B cell (primary cell): Measurements from ENCODE around the gene NXPE4. TPM values are rescaled to one million over a fixed set of nuclear protein-coding genes. Genes with fewer than 3 reads are reported as not detected.

ENCODE experiments used
- ATAC-seq: fragments of 200-7000 bp; cut with Tn5 transposase; one replicate; pipeline ENCODE4 v1.10.0; 2021; ENCODE audit warnings: low read depth, mild to moderate bottlenecking, moderate number of reproducible peaks, moderate library complexity
- CTCF ChIA-PET: fragments of 350-600 bp; sonication (Branson Sonifier 250); formaldehyde crosslinking; loops from one replicate; lab custom pipeline; 2021; ENCODE audit warnings: antibody characterized with exemption, inconsistent platforms; lab: Charles Lee
- POLR2A ChIA-PET: fragments of 350-600 bp; sonication (Branson Sonifier 250); formaldehyde crosslinking; loops from one replicate; lab custom pipeline; 2021; ENCODE audit warnings: antibody characterized with exemption; lab: Charles Lee
- DNase-seq: peaks from one replicate; pipeline ENCODE4 v3.0.0; 2013
- H2AFZ ChIP-seq: 2 replicates; pipeline ENCODE4 v1.6.1; 2012; ENCODE audit warnings: mild to moderate bottlenecking, low read depth, low read length; ENCODE audit not compliant: insufficient read depth, poor library complexity, severe bottlenecking
- H3K27ac ChIP-seq, 2 donors: 1 replicate in 1 of 2; 2 replicates in 1 of 2; pipeline ENCODE4 v1.5.1; 2012 to 2013; ENCODE audit warnings: low read length in 2 of 2, mild to moderate bottlenecking in 2 of 2, moderate library complexity in 1 of 2
- H3K27me3 ChIP-seq, 4 experiments: fragments of 200-600 bp in 1 of 4; sonication (generic) in 1 of 4; replicated peaks in 1 of 4; 1 replicate in 2 of 4; 2 replicates in 2 of 4; pipeline versions ENCODE4 v1.6.1 to v1.7.0; 2013 to 2016; ENCODE audit warnings: low read length in 3 of 4, mild to moderate bottlenecking in 2 of 4, mixed read lengths in 1 of 4, moderate library complexity in 1 of 4; ENCODE audit not compliant: insufficient read depth in 4 of 4, control insufficient read depth in 3 of 4; ENCODE audit errors: control extremely low read depth in 1 of 4
- H3K36me3 ChIP-seq, 2 experiments: replicated peaks in 1 of 2; 1 replicate in 1 of 2; 2 replicates in 1 of 2; pipeline versions ENCODE4 v1.6.1 to v1.7.1; 2013; ENCODE audit warnings: low read length in 1 of 2; ENCODE audit not compliant: insufficient read depth in 2 of 2, control insufficient read depth in 1 of 2; ENCODE audit errors: control extremely low read depth in 1 of 2, extremely low read depth in 1 of 2
- H3K4me1 ChIP-seq, 2 donors: fragments of 200-600 bp in 1 of 2; sonication (generic) in 1 of 2; 1 replicate in 1 of 2; 2 replicates in 1 of 2; pipeline versions ENCODE4 v1.5.1 to v1.6.1; 2013 to 2017; ENCODE audit warnings: low read length in 2 of 2; ENCODE audit not compliant: control insufficient read depth in 2 of 2, insufficient read depth in 2 of 2
- H3K4me2 ChIP-seq: replicated peaks from 2 replicates; pipeline ENCODE3; 2012; ENCODE audit warnings: mild to moderate bottlenecking, low read depth, low read length; ENCODE audit not compliant: poor library complexity, severe bottlenecking
- H3K4me3 ChIP-seq, 5 experiments: fragments of 200-600 bp in 1 of 5; sonication (generic) in 1 of 5; 1 replicate in 3 of 5; 2 replicates in 2 of 5; pipeline versions ENCODE4 v1.5.1 to v1.7.0; 2011 to 2016; ENCODE audit warnings: low read length in 4 of 5, mild to moderate bottlenecking in 4 of 5, low read depth in 2 of 5, control low read depth in 1 of 5, moderate library complexity in 1 of 5; ENCODE audit not compliant: insufficient read depth in 1 of 5; ENCODE audit errors: control extremely low read depth in 1 of 5, extremely low read depth in 1 of 5
- H3K79me2 ChIP-seq: fragments of 200-600 bp; sonication (generic); one replicate; pipeline ENCODE4 v1.6.0; 2016; ENCODE audit warnings: low read length; ENCODE audit not compliant: control insufficient read depth, insufficient read depth
- H3K9ac ChIP-seq: fragments of 200-600 bp; sonication (generic); 2 replicates; pipeline ENCODE4 v1.6.1; 2017; ENCODE audit warnings: mild to moderate bottlenecking, low read length, moderate library complexity
- H3K9me3 ChIP-seq, 3 donors: one replicate each; pipeline versions ENCODE4 v1.6.1 to v1.7.1; 2013; ENCODE audit warnings: low read length in 2 of 3; ENCODE audit not compliant: control insufficient read depth in 2 of 3, insufficient read depth in 1 of 3; ENCODE audit errors: control extremely low read depth in 1 of 3
- H4K20me1 ChIP-seq: 2 replicates; pipeline ENCODE4 v1.6.0; 2012; ENCODE audit warnings: mild to moderate bottlenecking, low read length; ENCODE audit not compliant: insufficient read depth, control insufficient read depth, poor library complexity, severe bottlenecking
- H3K27ac Mint-ChIP-seq: one replicate; pipeline ENCODE4 v1.8.0; 2021; ENCODE audit warnings: mixed read lengths
- H3K27me3 Mint-ChIP-seq: one replicate; pipeline ENCODE4 v1.8.0; 2021; ENCODE audit warnings: mixed read lengths
- H3K4me1 Mint-ChIP-seq: one replicate; pipeline ENCODE4 v1.8.0; 2021; ENCODE audit warnings: mixed read lengths
- H3K4me3 Mint-ChIP-seq: one replicate; pipeline ENCODE4 v1.8.0; 2021; ENCODE audit warnings: mixed read lengths
- H3K9me3 Mint-ChIP-seq: one replicate; pipeline ENCODE4 v1.8.0; 2022; ENCODE audit warnings: mixed read lengths; ENCODE audit not compliant: insufficient read depth
- EZH2 ChIP-seq: IDR thresholded peaks from 2 replicates; pipeline ENCODE4 v1.6.1; 2012; ENCODE audit warnings: borderline replicate concordance, low read depth, mild to moderate bottlenecking, moderate library complexity, low read length; ENCODE audit not compliant: insufficient read depth, poor library complexity, severe bottlenecking
- WGBS: methylation state at CpG from one replicate; pipeline ENCODE4 v1.1.5; 2013; ENCODE audit warnings: missing lambda C conversion rate; ENCODE audit not compliant: insufficient coverage; 5-methylcytosine and 5-hydroxymethylcytosine counted together
- intact Hi-C: fragments of 100-400 bp; cut with micrococcal nuclease; formaldehyde crosslinking; loops from one replicate; pipeline ENCODE4 v1.10.0; 2022
- polyA plus RNA-seq: library from polyadenylated mRNA; depleted of rRNA; stranded (reverse); fragments of >200 nt; gene quantifications from 2 replicates; pipeline ENCODE4 v1.2.3, GENCODE V29; 2012
- total RNA-seq, 2 donors: library from RNA; stranded (reverse); fragments of 120-200 nt in 1 of 2; gene quantifications; 1 replicate in 1 of 2; 2 replicates in 1 of 2; pipeline versions ENCODE4 v1.2.3 to v1.2.4, GENCODE V29; 2013 to 2022
- TF ChIP-seq, protein P1 (sequence below): fragments of 200-600 bp; IDR thresholded peaks from one replicate; pipeline ENCODE4 v1.8.0; 2022; ENCODE audit warnings: antibody characterized with exemption, mild to moderate bottlenecking

The NXPE4 gene
- total and polyA plus RNA-seq, 2 donors (not counting 1 experiment from before 2014, with no cell fraction given): not detected

DNA sequence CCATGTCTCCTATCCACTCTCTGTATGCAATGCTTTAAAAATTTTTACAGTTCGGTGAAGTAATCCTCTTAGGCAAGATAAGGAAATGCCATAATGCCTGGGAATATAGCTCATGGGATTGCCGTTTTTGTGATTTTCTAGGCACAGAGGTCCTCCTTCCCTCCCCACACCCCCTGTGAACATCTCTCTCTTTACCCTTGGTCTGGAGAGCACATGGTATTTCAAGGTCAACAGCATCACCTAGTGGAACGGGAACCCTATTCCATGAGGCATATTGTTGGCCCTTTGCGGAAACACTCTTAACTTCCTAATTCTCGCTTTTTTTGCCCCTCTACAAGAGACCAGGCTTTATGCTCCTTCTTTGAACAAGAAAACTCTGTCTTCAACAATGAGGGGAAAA lies 8.8 kb downstream of the NXPE4 start:
- intact Hi-C loops: no loop called here
- Histone ChIP-seq H4K20me1 (no peaks in the 10 kb centered on the region), H3K4me1 (no peaks in the 10 kb centered on the region), H3K79me2 (no peaks in the 10 kb centered on the region), H3K4me3 (no peak overlapping the region), H3K36me3 (no peaks in the 10 kb centered on the region), H3K9ac (no peak overlapping the region), H3K27ac (no peak overlapping the region), H3K27me3 (no peaks in the 10 kb centered on the region), H3K9me3 (peaks cover 0 to 22% (median 19%) of the 10 kb centered on the region in 3 donors), H2AFZ (no peak overlapping the region), H3K4me2 (no peak overlapping the region)
- no peak overlapping the region for H3K27ac Mint-ChIP-seq
- ChIA-PET CTCF (no interaction called here), POLR2A (no interaction called here)
- ATAC-seq (no peak), DNase-seq (no peak)
- 91% methylated on average over 4 of the region's 5 CpGs for WGBS
- no peaks in the 10 kb centered on the region for H3K4me1 Mint-ChIP-seq
- no peaks in the 10 kb centered on the region for H3K27me3 Mint-ChIP-seq
- peaks cover 18% of the 10 kb centered on the region for H3K9me3 Mint-ChIP-seq
- H3K4me3 Mint-ChIP-seq: no peak overlapping the region
- TF ChIP-seq, protein P1, sequence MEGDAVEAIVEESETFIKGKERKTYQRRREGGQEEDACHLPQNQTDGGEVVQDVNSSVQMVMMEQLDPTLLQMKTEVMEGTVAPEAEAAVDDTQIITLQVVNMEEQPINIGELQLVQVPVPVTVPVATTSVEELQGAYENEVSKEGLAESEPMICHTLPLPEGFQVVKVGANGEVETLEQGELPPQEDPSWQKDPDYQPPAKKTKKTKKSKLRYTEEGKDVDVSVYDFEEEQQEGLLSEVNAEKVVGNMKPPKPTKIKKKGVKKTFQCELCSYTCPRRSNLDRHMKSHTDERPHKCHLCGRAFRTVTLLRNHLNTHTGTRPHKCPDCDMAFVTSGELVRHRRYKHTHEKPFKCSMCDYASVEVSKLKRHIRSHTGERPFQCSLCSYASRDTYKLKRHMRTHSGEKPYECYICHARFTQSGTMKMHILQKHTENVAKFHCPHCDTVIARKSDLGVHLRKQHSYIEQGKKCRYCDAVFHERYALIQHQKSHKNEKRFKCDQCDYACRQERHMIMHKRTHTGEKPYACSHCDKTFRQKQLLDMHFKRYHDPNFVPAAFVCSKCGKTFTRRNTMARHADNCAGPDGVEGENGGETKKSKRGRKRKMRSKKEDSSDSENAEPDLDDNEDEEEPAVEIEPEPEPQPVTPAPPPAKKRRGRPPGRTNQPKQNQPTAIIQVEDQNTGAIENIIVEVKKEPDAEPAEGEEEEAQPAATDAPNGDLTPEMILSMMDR: no peak
- TF ChIP-seq EZH2: no peak

DNA sequence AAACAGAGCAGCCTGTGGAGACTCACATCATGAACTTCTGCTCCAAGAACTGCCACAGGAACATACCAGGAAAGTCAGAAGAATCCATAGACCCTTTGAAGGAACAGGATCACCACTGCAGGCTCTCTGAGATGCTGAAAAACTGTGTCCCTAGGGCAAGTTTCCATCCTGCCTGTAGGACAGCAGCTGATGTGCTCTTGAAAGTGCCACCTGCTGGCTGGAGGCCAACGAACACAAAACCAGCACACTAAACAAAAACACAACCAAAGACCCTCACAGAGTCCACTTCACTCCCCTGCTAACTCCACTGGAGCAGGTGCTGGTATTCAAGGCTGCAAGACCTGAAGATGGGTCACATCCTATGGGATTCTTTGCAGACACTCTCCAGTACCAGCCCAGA lies 23.9 kb downstream of the NXPE4 start:
- TF ChIP-seq, protein P1: no peak
- TF ChIP-seq EZH2: no peak
- Histone ChIP-seq H4K20me1 (no peaks in the 10 kb centered on the region), H3K27ac (no peak overlapping the region), H3K79me2 (no peaks in the 10 kb centered on the region), H3K9me3 (peaks cover 0 to 4% (median 2%) of the 10 kb centered on the region in 3 donors), H3K9ac (no peak overlapping the region), H3K4me1 (no peaks in the 10 kb centered on the region), H2AFZ (no peak overlapping the region), H3K27me3 (no peaks in the 10 kb centered on the region), H3K36me3 (no peaks in the 10 kb centered on the region), H3K4me3 (no peak overlapping the region), H3K4me2 (no peak overlapping the region)
- no peaks in the 10 kb centered on the region for H3K9me3 Mint-ChIP-seq
- H3K4me1 Mint-ChIP-seq: no peaks in the 10 kb centered on the region
- intact Hi-C loops: no loop called here
- ATAC-seq (no peak), DNase-seq (no peak)
- 40% methylated on average over 1 of the region's 1 CpG for WGBS
- ChIA-PET POLR2A (no interaction called here), CTCF (no interaction called here)
- H3K27ac Mint-ChIP-seq: no peak overlapping the region
- H3K27me3 Mint-ChIP-seq: no peaks in the 10 kb centered on the region
- H3K4me3 Mint-ChIP-seq: no peak overlapping the region
